Measurements from ENCODE around the gene TTC23.

DNA sequence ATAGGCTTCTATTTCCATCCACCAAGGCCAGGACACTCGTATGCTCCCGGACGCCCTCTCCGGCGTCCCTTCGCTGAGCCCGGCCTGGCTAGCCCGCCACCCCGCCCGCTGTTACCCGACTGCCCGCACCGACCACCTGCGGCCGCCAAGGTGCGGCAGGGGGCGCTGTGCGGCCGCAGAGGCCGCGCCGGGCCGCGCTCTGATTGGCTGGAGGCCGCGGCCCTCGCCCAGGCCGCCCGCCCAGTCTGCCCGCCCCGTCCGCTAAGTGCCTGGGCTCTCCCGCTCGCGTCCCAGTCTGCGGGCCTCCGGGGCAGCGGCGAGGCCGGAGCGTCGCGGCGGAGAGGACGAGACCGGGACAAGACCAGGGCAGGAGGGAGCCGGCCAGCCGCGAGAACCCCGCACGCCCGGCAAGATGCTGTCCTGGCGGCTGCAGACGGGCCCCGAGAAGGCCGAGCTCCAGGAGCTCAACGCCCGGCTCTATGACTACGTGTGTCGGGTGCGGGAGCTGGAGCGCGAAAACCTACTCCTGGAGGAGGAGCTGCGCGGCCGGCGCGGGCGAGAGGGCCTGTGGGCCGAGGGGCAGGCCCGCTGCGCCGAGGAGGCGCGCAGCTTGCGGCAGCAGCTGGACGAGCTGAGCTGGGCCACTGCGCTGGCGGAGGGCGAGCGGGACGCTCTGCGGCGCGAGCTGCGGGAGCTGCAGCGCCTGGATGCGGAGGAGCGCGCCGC is 144.4 kb downstream of the TTC23 start, which contains the start of gene SYNM:
- TF ChIP-seq POLR2A (IDR thresholded peaks at IDR 0.05; ENCODE audit: low read depth, low read length) (peak; percentile 77), EZH2 (IDR thresholded peaks at IDR 0.05; ENCODE audit: borderline replicate concordance, low read depth, low read length, severe bottlenecking) (no peak), POLR2AphosphoS5 (IDR thresholded peaks at IDR 0.05; ENCODE audit: insufficient read depth, low read depth, low read length) (peak; percentile 54), MYC (IDR thresholded peaks at IDR 0.05; ENCODE audit: low read depth, low read length) (no peak), FOS (IDR thresholded peaks at IDR 0.05; ENCODE audit: borderline replicate concordance, insufficient read depth, low read length) (no peak), JUN (IDR thresholded peaks at IDR 0.05; ENCODE audit: borderline replicate concordance, insufficient read depth, insufficient read length, low read depth) (no peak), GATA2 (IDR thresholded peaks at IDR 0.05; ENCODE audit: insufficient read depth, insufficient read length, low read depth, low read length) (no peak)
- TF ChIP-seq, protein P1, sequence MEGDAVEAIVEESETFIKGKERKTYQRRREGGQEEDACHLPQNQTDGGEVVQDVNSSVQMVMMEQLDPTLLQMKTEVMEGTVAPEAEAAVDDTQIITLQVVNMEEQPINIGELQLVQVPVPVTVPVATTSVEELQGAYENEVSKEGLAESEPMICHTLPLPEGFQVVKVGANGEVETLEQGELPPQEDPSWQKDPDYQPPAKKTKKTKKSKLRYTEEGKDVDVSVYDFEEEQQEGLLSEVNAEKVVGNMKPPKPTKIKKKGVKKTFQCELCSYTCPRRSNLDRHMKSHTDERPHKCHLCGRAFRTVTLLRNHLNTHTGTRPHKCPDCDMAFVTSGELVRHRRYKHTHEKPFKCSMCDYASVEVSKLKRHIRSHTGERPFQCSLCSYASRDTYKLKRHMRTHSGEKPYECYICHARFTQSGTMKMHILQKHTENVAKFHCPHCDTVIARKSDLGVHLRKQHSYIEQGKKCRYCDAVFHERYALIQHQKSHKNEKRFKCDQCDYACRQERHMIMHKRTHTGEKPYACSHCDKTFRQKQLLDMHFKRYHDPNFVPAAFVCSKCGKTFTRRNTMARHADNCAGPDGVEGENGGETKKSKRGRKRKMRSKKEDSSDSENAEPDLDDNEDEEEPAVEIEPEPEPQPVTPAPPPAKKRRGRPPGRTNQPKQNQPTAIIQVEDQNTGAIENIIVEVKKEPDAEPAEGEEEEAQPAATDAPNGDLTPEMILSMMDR (IDR thresholded peaks at IDR 0.05; ENCODE audit: extremely low read depth in 1 of 2, insufficient read depth in 1 of 2, low read depth in 1 of 2, low read length in 2 of 2), result peak; percentile 68 to 93
- TF ChIP-seq, protein P2, sequence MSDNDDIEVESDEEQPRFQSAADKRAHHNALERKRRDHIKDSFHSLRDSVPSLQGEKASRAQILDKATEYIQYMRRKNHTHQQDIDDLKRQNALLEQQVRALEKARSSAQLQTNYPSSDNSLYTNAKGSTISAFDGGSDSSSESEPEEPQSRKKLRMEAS (IDR thresholded peaks at IDR 0.05; ENCODE audit: insufficient read depth, insufficient read length), result no peak

Data from endothelial cell of umbilical vein (primary cell).